A673 (cell line): ENCODE results near the gene CMTM5. TPM values are rescaled to one million over a fixed set of nuclear protein-coding genes. Genes with fewer than 3 reads are reported as not detected.
A peak's percentile ranks its signal among the peaks of the same experiment; 100 is the strongest.

Experiments used
- BruUV-seq: library from RNA; stranded (reverse); fragments of 400-500 nt; replicated peaks from 2 replicates; lab custom pipeline; 2021; lab: Mats Ljungman, UMichigan
- CTCF ChIA-PET: fragments of 300-600 bp; sonication (Branson Sonifier 250); formaldehyde crosslinking; loops from one replicate; lab custom pipeline; 2022; ENCODE audit warnings: antibody characterized with exemption; lab: Charles Lee
- POLR2A ChIA-PET: fragments of 300-600 bp; sonication (Branson Sonifier 250); formaldehyde crosslinking; loops from one replicate; lab custom pipeline; 2022; ENCODE audit warnings: antibody characterized with exemption; ENCODE audit not compliant: low non-redundant PET; lab: Charles Lee
- DNase-seq: peaks from one replicate; pipeline ENCODE4 v3.0.0-alpha.2; 2015; ENCODE audit warnings: low spot score
- H3K27ac ChIP-seq: fragments of 200-600 bp; sonication (generic); 2 replicates; pipeline ENCODE4 v1.5.1; 2016; ENCODE audit warnings: mixed run types, low read depth, mild to moderate bottlenecking, mixed read lengths, antibody characterized with exemption, low read length; ENCODE audit not compliant: poor library complexity, severe bottlenecking
- H3K27me3 ChIP-seq: fragments of 200-600 bp; sonication (generic); replicated peaks from 2 replicates; pipeline ENCODE4 v1.6.1; 2017; ENCODE audit warnings: mixed run types, low read depth, mild to moderate bottlenecking, mixed read lengths, antibody characterized with exemption, low read length; ENCODE audit not compliant: insufficient read depth, poor library complexity
- H3K36me3 ChIP-seq: fragments of 200-600 bp; sonication (generic); 2 replicates; pipeline ENCODE4 v1.6.1; 2016; ENCODE audit warnings: mixed run types, mild to moderate bottlenecking, mixed read lengths, antibody characterized with exemption, low read length; ENCODE audit not compliant: insufficient read depth, poor library complexity, severe bottlenecking
- H3K4me1 ChIP-seq: fragments of 200-600 bp; sonication (generic); 2 replicates; pipeline ENCODE4 v1.6.1; 2017; ENCODE audit warnings: mixed run types, mild to moderate bottlenecking, mixed read lengths, antibody characterized with exemption, low read length; ENCODE audit not compliant: insufficient read depth, poor library complexity, severe bottlenecking
- H3K4me3 ChIP-seq: fragments of 200-600 bp; sonication (generic); 2 replicates; pipeline ENCODE4 v1.5.1; 2016; ENCODE audit warnings: low read depth, mixed run types, mild to moderate bottlenecking, mixed read lengths, low read length; ENCODE audit not compliant: poor library complexity, severe bottlenecking
- H3K9me3 ChIP-seq: fragments of 200-600 bp; sonication (generic); 2 replicates; pipeline ENCODE4 v1.6.1; 2016; ENCODE audit warnings: mixed run types, low read depth, mild to moderate bottlenecking, mixed read lengths, antibody characterized with exemption, low read length; ENCODE audit not compliant: poor library complexity, severe bottlenecking
- CTCF ChIP-seq: fragments of 300-800, 200-600 bp; sonication (generic); conservative IDR thresholded peaks from 2 replicates; pipeline ENCODE4 v1.5.1; 2017; ENCODE audit warnings: low read depth, mild to moderate bottlenecking, antibody characterized with exemption, low read length, moderate library complexity, mixed read lengths
- EZH2 ChIP-seq: fragments of 200-600 bp; sonication (generic); IDR thresholded peaks from 2 replicates; pipeline ENCODE4 v1.6.1; 2017; ENCODE audit warnings: borderline replicate concordance, low read depth, mild to moderate bottlenecking, mixed read lengths, antibody characterized with exemption, low read length; ENCODE audit not compliant: poor library complexity, severe bottlenecking
- intact Hi-C: fragments of 100-400 bp; cut with micrococcal nuclease; formaldehyde crosslinking; loops from one replicate; pipeline ENCODE4 v1.10.0; 2022; ENCODE audit not compliant: unreplicated experiment
- total RNA-seq: library from RNA; stranded (reverse); gene quantifications from 2 replicates; pipeline ENCODE4 v1.2.3, GENCODE V29; 2021

Gene CMTM5
- total RNA-seq, 1 experiment from 2014 or later = not detected

- BruUV-seq = no TSS peak
- Histone ChIP-seq H3K4me3 (no peak overlapping the region), H3K9me3 (no peaks in the 10 kb centered on the region), H3K4me1 (peaks cover 5% of the 10 kb centered on the region), H3K36me3 (no peaks in the 10 kb centered on the region), H3K27me3 (no peaks in the 10 kb centered on the region), H3K27ac (no peak overlapping the region)
- POLR2A ChIA-PET = no interaction called here
- TF ChIP-seq EZH2 (no peak), CTCF (no peak)
- no peak for DNase-seq
- intact Hi-C loops = no loop called here
- CTCF ChIA-PET = no interaction called here
Measured at GRCh38 chr14:23349156-23349845, 27.5 kb upstream of the CMTM5 start.

- no peak for DNase-seq
- Histone ChIP-seq H3K27me3 (no peaks in the 10 kb centered on the region), H3K4me3 (peak overlapping the region; percentile 76), H3K4me1 (peaks cover 5% of the 10 kb centered on the region), H3K27ac (peak overlapping the region; percentile 61), H3K9me3 (no peaks in the 10 kb centered on the region), H3K36me3 (peaks cover 7% of the 10 kb centered on the region)
- POLR2A ChIA-PET = no interaction called here
- no TSS peak for BruUV-seq
- no peak for TF ChIP-seq EZH2
- TF ChIP-seq CTCF = no peak
- intact Hi-C loops = loop anchor here (1.0 kb wide), 1 partner anchor 16 kb away; no protein-coding TSS in a partner anchor
- CTCF ChIA-PET = no interaction called here
Measured at GRCh38 chr14:23351681-23352505, 25.0 kb upstream of the CMTM5 start.

GRCh38 chr14:23352506-23353432 is 24.1 kb upstream of the CMTM5 start, which contains the start of gene SLC22A17:
Gene SLC22A17, minus strand, starts transcription at chr14:23352887.
- BruUV-seq = no TSS peak
- Histone ChIP-seq H3K27ac (peak within 1 kb of the TSS; percentile 61), H3K27me3 (no peaks in the 10 kb centered on the region), H3K4me1 (peaks cover 5% of the 10 kb centered on the region), H3K4me3 (peak within 1 kb of the TSS; percentile 76), H3K36me3 (peaks cover 14% of the 10 kb centered on the region), H3K9me3 (no peaks in the 10 kb centered on the region)
- intact Hi-C loops = loop anchor here (1.0 kb wide), 1 partner anchor 16 kb away; no protein-coding TSS in a partner anchor
- CTCF ChIA-PET = interaction anchor here (0.8 kb wide), 1 partner anchor 86 kb away, joined by 3 read pairs; no protein-coding TSS in a partner anchor
- POLR2A ChIA-PET = no interaction called here
- peak; percentile 91 for DNase-seq
- TF ChIP-seq EZH2 = no peak
- TF ChIP-seq CTCF = no peak
